Peyer's patch (tissue), 4 donors: ENCODE results near the gene TTC39C. TPM values are rescaled to one million over a fixed set of nuclear protein-coding genes. Genes with fewer than 3 reads are reported as not detected.

Experiments
- DNase-seq, 3 donors: peaks; one replicate each; pipeline ENCODE4 v3.0.0-alpha.2; 2017 to 2019
- H3K27ac ChIP-seq, 4 donors: fragments of 200-600 bp; sonication (generic); one replicate each; pipeline ENCODE4 v1.5.1; 2016 to 2019
- H3K27me3 ChIP-seq, 2 donors: fragments of 200-600 bp; sonication (generic); one replicate each; pipeline ENCODE4 v1.5.1; 2019
- H3K36me3 ChIP-seq, 3 donors: fragments of 200-600 bp; sonication (generic); one replicate each; pipeline ENCODE4 v1.5.1; 2016 to 2019
- H3K4me1 ChIP-seq, 4 donors: fragments of 200-600 bp; sonication (generic); one replicate each; pipeline ENCODE4 v1.5.1; 2016 to 2019
- H3K4me3 ChIP-seq, 4 donors: fragments of 200-600 bp; sonication (generic); 1 replicate in 3 of 4; 2 replicates in 1 of 4; pipeline ENCODE4 v1.5.1; 2016 to 2019; ENCODE audit warnings: mild to moderate bottlenecking in 1 of 4
- H3K9me3 ChIP-seq, 4 donors: fragments of 200-600 bp; sonication (generic); one replicate each; pipeline ENCODE4 v1.5.1; 2016 to 2019; ENCODE audit warnings: mild to moderate bottlenecking in 1 of 4
- CTCF ChIP-seq, 6 experiments: fragments of 450-650 bp in 4 of 6; fragments of 200-600 bp in 2 of 6; sonication (generic) in 1 of 6; IDR thresholded peaks; one replicate each; pipeline ENCODE4 v1.5.1; 2017 to 2019; ENCODE audit warnings: antibody characterized with exemption in 6 of 6, mild to moderate bottlenecking in 3 of 6, moderate library complexity in 1 of 6
- POLR2A ChIP-seq, 2 donors: fragments of 450-650 bp; IDR thresholded peaks; one replicate each; pipeline ENCODE4 v1.5.1; 2017; ENCODE audit warnings: antibody characterized with exemption in 2 of 2, mild to moderate bottlenecking in 2 of 2, moderate library complexity in 2 of 2
- total RNA-seq, 4 donors: library from RNA; depleted of rRNA; stranded (reverse); fragments of >200 nt; gene quantifications; one replicate each; pipeline ENCODE4 v1.1.0, GENCODE V29; 2016

TTC39C gene
- total RNA-seq, 4 donors from 2014 or later: 11.0 to 32.2 (median 14.2) TPM

- no peak for DNase-seq
- no peaks in the 10 kb centered on the region for H3K27me3 ChIP-seq
- no peak for TF ChIP-seq POLR2A (IDR thresholded peaks at IDR 0.05)
- no peak for TF ChIP-seq CTCF (IDR thresholded peaks at IDR 0.05)
- peaks cover 0 to 11% (median 0%) of the 10 kb centered on the region in 3 donors for H3K36me3 ChIP-seq
- no peak overlapping the region for H3K27ac ChIP-seq
- H3K9me3 ChIP-seq: no peaks in the 10 kb centered on the region
- no peaks in the 10 kb centered on the region for H3K4me1 ChIP-seq
- no peak overlapping the region for H3K4me3 ChIP-seq
Measured at GRCh38 chr18:24121625-24122024, 107.1 kb downstream of the TTC39C start.

- H3K9me3 ChIP-seq: no peaks in the 10 kb centered on the region
- no peaks in the 10 kb centered on the region for H3K4me1 ChIP-seq
- DNase-seq: no peak
- H3K27ac ChIP-seq: no peak overlapping the region
- no peak overlapping the region for H3K4me3 ChIP-seq
- H3K36me3 ChIP-seq: peaks cover 0 to 16% (median 0%) of the 10 kb centered on the region in 3 donors
- TF ChIP-seq CTCF (IDR thresholded peaks at IDR 0.05) (no peak), POLR2A (IDR thresholded peaks at IDR 0.05) (no peak)
- H3K27me3 ChIP-seq: no peaks in the 10 kb centered on the region
Measured at GRCh38 chr18:24126155-24126961, 111.8 kb downstream of the TTC39C start.

GRCh38 chr18:24127735-24128134 is 113.2 kb downstream of the TTC39C start:
- Histone ChIP-seq H3K36me3 (peaks cover 0 to 16% (median 0%) of the 10 kb centered on the region in 3 donors), H3K27ac (no peak overlapping the region), H3K9me3 (no peaks in the 10 kb centered on the region), H3K4me3 (no peak overlapping the region), H3K27me3 (no peaks in the 10 kb centered on the region), H3K4me1 (no peaks in the 10 kb centered on the region)
- no peak for DNase-seq
- TF ChIP-seq POLR2A (IDR thresholded peaks at IDR 0.05) (no peak), CTCF (IDR thresholded peaks at IDR 0.05) (no peak)

- no peak for TF ChIP-seq CTCF (IDR thresholded peaks at IDR 0.05)
- no peak for DNase-seq
- Histone ChIP-seq H3K27ac (no peak overlapping the region), H3K27me3 (no peaks in the 10 kb centered on the region), H3K36me3 (peaks cover 0 to 16% (median 0%) of the 10 kb centered on the region in 3 donors), H3K9me3 (no peaks in the 10 kb centered on the region), H3K4me3 (no peak overlapping the region), H3K4me1 (no peaks in the 10 kb centered on the region)
Measured at GRCh38 chr18:24128700-24129099, 114.1 kb downstream of the TTC39C start.

- Histone ChIP-seq H3K4me3 (no peak overlapping the region), H3K27ac (no peak overlapping the region), H3K27me3 (no peaks in the 10 kb centered on the region), H3K36me3 (peaks cover 0 to 16% (median 0%) of the 10 kb centered on the region in 3 donors), H3K9me3 (no peaks in the 10 kb centered on the region), H3K4me1 (no peaks in the 10 kb centered on the region)
- TF ChIP-seq POLR2A (IDR thresholded peaks at IDR 0.05) (no peak), CTCF (IDR thresholded peaks at IDR 0.05) (no peak)
- no peak for DNase-seq
Measured at GRCh38 chr18:24130494-24130893, 115.9 kb downstream of the TTC39C start.
